HG02943 (cell line): Measurements from ENCODE around the gene ANXA11.
"Not testable (repeated sequence)": the region's sequence is repeated elsewhere in the genome, so short reads cannot be mapped to it uniquely, and the experiment has no call there.

Experiments used
- ATAC-seq: cut with Tn5 transposase; IDR thresholded peaks from one replicate; pipeline ENCODE4 v1.9.1; 2021; ENCODE audit warnings: mild to moderate bottlenecking, low read depth, moderate library complexity; ENCODE audit not compliant: unreplicated experiment

Gene ANXA11

DNA sequence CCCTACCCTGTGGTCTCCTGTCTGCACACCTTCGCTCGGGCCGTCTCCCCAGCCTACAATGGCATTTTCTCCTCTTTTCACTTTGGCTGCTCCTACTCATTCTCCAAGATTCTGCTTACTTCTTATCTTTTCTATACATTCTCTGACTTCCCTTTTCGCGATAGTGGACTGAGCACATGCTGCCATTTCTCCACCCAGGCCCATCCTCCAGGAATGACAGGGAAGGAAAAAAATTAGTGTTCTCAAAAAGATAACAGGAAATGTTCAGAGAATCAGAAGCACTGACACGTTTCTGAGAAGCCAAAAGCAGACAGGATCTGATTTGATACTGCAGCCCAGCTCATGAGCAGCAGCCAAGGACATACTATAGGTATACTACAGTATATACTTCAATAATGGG is 6.4 kb upstream of the ANXA11 start:
- ATAC-seq: no peak

DNA sequence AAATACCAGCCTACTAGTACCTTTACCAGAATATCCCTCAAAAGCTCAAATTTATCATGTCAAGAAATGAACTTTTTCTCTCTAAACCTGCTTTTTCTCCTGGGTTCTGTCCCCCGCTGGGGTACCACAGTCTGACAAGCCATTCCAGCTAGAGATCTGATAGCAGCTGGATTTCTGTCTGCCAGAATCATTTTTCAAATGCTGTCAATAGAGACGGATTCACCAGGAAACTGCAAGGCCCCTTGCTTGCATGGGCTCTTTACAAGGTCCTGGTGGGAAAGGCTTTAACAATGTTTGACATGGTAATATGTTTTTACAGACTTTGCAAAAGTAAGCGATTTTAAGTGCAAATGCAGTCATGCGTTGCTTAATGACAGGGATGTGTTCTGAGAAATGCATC is 4.9 kb upstream of the ANXA11 start:
- no peak for ATAC-seq

DNA sequence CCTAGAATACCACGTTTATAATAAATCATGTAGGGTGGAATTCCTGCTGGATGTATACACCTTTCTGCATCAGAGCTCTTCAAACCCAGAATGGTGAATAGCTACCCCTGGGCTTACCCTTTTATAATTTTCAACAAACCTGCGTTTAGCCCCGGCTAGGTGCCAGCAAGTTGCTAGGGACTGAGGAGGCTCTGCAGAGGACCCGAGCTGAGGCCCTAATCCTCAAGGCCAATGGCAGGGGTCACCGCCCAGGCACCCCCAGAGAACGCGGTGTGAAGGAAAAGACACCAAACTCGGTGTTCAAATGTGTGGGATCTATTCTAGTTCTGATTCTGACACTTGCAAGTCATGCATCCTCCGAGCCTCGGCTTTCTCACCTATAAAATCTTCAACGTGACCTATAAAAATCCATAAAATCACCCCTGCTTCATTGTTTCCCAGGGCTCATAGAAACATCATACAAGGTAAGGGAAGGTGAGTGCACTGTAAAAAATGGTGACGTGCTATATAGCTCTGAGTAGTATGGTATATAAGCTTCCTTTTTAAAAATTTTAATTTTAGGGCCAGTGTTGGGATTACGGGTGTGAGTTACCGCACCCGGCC is 2.5 kb upstream of the ANXA11 start:
- no peak for ATAC-seq

DNA sequence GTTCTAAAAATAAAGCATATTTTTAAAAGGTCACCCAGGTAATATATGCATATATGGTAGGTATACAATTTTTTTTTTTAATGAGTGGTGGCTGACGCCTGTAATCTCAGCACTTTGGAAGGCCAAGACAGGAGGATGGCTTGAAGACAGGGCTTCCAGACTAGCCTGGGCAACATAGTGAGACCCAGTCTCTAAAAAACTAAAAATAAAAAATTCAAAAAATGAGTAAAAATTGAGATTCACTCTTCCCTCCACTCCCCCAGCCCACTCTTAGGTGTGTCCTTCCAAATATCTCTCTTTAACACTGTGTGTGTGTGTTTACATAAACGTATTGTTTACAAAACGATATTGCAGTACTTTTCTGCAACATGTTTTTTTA is 929 bp upstream of the ANXA11 start:
- no peak for ATAC-seq

DNA sequence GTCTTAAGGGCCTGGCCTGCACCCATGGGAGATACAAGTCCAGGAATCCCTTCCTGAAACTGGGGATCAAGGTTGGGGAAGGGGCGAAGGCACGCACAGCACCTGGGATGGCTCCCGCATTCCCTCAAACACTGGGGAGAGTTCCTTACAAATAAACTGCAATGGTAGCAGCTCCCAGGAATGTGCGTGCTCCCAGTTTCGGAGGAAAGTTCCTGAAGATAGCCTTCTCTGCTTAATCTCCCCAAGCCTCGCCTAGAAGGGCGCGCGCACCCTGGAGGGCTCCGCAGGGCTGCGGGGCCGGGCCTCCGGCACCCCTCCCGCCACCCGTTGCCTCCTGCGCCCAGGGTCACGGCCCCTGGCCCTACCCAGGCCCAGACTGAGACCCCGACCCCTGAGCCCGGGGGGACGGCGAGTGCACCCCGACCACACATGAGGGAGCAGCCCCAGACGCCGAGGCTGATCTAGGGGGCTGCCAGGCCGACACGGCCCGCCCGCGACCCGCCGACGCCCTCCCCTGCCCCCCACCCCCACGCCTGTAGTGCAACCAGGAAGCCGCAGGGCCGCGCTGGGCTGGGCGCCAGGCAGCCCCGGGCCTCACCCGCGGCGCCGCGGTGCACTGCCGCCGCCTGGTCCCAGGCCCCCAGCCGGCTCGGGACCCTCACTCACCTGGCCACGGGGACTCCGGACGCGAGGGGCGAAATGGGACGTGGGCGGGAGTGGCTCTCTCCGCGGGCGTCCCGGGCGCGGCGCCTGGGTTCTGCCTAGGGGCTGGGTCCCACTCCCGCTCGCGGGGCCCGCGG is 460 bp downstream of the ANXA11 start:
- ATAC-seq: peak; percentile 28

DNA sequence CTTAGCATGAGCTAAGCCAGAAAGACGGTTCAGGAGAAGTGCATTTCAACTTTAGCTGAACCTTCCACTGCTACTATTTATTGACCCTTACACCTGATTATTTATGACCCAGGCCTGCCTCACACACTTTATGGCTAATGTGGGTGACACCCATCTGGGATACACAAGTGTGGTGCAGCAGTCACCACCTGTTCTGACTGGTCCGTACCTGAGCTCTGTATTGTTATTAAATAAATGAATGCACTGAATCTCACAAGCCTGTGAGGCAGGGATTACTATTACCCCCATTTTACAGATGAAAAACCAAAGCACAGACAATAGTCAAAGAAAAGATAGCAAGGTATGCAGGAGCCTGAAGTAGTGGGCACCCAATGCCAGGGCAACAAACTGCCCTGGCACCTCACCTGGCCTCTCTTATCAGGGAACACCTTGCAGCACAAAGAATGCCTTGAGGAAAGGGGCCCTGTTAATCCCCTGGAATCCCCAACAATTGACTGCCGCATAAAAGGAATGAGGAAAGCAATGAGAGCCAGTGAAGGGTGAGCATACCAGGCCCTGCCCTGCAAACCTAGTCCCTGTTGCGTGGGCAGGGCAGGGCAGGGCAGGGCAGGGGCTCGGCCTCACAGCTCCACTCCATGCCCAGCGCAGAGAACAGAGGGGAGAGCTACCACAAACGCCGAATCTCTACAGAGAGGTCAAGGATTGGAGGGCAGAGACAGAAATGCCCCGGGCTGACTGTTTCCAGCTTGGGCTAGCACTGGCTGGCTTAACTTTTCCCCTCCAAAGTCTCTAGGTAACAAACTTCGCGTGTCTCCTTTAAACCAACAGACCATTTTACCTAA is 1.3 kb downstream of the ANXA11 start:
- peak; percentile 0 for ATAC-seq

DNA sequence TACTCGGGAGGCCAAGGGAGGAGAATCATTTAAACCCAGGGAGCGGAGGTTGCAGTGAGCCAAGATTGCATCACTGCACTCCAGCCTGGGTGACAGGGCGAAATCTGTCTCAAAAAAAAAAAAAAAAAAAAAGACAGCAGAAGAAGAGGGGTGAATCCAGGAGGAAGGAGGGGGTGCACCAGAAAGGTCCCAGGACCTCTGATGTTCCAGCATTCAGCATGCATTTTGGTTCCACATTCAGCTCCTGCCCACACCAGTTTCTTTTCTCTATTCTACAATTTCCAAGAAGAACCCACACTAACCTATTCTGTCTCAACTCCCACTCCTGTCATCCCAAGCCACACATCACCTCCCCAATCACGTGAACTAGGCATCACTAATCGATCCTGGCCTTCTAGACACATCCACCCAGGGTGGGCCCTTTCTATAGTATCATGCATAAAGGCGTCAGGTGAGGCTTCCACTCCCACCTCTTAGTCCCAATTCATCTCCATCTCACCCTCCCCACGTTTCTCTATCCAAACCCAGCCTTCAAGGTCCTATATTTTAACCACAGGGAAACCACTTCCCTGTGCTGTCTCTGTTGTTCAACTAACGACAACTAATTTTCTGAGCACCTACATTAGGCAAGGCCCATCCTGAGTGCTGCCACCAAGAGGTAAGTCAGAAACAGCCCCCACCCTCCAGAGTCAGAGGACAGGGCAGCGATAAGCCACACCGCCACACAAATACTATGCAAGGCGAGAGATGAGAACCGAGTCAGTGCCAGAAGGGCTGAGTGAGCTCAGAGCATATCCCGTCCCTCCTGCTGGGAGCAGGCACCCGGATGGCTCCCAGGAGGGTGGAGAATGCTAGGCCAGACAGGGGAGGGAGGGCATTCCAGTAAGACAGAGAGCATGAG is 2.2 kb downstream of the ANXA11 start:
- ATAC-seq: peak; percentile 64

DNA sequence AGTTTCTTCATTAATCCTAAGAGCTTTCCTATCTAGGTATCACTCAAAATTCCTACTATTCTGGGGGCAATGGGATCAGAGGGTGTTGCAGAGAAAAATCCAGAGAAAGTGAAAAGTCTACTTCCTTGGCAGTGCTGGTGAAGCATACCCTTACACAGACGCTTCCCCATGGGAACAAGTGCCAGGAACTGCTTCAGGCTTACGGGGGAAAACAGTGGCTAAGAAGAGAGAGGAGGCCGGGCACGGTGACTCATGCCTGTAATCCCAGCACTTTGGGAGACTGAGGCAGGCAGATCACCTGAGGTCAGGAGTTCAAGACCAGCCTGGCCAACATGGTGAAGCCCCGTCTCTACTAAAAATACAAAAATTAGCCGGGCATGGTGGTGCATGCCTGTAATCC is 2.8 kb downstream of the ANXA11 start:
- not testable (repeated sequence) for ATAC-seq

DNA sequence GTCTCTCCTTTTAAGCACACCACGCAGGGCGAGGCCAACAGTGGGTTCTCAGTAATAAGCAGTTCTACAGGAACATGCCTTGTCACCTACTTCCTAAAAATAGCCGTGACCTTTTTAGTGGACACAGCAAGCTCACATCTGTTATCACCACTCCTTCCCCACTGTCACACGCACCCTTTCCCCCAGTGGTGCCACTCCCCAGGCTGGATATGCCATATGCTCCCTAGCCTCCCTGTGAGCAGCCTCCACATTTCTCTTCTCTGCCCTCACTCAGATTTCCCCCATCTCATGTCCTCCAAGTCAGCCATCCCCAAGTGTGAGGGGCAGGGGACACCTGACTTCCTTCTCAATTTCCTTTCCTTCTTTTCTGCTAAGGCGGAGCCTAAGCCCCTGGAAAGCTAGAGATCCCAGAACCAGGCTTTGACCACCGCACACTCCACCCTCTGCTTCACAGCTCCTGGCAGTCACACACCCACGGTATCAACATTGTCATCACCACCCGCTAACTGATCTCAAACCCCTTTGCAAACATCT is 3.7 kb downstream of the ANXA11 start:
- no peak for ATAC-seq

DNA sequence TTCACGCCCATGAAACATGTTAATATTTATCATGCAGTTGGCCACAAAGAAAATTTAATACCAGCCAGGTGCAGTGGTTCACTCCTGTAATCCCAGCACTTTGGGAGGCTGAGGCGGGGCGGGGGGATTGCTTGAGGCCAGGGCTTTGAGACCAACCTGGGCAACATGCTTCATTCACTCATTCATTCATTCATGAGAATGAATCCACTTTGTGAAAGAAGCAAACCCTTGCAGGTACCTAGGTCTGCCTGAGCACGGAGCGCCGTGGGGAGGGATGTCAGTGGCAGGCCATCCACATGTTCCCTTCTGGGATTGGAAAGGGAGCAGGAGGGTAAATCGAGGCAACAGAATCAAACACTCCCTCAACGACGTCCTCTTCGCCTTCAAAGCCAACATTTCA is 4.7 kb downstream of the ANXA11 start:
- ATAC-seq: no peak

DNA sequence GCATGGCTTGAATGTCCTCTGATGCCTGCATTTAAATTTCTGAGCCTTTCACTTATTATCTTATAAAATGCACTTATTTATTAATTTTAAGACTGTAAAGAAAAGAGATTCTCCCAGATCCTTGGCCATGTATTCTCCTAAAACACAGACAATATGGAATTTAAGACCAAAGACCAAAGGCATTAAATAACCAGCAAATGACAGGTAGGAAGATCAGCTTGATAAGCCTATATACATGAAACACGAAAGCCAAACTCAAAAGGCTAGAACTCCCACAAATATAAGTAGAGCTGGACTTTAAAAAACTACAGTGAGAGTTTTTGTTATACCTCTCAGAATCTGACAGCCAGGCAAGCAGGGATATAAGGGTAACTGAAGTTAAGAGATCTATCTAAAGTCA is 5.1 kb downstream of the ANXA11 start:
- ATAC-seq: no peak

DNA sequence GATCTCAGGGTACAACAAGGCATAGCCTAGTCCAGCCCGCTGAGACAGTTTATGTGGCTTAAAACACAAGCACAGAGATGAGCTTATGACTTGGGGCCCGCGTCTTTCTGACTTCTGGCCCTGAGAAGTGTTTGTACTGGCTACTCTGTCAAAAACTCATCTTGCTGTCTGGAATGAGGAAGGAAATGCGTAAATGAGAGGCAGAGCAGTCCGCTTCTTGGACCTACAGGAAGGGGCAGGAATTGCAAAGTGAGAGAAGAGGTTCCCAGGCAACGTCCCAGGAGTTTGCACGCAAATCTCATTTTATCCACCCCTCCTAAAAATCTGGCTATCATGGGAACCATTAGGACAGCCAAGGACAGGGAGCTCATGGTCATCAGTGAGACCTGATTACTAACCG is 5.5 kb downstream of the ANXA11 start:
- no peak for ATAC-seq

DNA sequence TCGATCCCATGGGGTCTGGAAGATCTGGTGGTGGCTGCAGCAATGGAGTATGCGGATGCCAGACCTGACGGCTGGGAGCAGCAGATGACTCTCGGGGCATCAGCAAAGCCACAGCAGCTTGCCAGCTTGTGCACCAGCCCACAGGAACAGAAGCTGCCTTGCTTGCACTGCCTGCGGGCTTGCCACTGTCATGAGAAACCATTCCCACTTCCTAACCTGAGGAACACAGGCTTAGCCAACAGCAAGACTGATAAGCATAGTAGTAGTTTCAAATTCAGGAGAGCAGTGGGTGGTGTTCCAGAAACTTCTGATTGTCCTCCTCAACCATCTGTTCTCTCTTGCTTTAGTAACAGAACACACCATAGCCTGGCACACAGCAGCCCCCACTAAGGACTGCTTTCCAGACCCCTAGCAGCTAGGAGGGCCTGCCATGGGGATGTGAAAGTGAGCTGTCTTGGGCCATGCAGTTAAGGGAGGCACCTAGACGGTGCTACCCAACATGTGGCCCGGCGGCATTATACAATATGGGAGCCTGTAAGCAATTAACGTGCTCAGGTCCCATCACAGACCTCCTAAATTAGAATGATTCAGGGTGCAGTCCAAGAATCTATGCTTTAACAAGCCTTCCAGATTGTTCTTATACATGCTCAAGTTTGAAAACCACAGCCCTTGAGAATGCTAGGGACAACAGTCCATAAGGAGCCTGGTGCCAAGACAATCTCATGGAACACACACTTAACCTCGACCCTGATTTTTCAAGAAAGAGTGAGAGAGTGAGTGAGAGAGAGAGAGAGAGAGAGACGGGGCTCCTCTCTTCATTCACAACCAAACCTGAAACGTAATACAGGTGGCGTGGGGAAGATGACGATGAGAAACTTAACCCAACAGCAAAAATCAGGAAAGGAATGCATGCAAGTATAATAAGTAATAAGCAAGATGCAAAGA is 7.1 kb downstream of the ANXA11 start:
- no peak for ATAC-seq

DNA sequence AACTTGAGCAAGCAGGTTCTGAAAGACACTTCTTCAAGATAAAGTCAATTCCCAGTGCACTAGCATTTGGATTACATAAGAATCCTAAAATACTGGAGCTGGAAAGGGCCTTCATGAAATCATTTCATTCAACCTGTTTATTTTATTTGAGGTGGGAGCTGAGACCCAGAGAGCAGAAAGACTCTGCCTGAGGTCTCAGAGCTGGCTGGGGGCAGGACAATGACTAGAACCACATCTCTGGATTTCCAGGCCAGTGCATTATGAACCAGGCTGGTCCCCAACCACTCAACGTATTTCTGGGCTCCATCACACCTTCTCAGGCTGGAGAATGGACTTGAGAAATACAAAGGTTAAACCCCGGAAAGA is 8.4 kb downstream of the ANXA11 start:
- ATAC-seq: peak; percentile 9

DNA sequence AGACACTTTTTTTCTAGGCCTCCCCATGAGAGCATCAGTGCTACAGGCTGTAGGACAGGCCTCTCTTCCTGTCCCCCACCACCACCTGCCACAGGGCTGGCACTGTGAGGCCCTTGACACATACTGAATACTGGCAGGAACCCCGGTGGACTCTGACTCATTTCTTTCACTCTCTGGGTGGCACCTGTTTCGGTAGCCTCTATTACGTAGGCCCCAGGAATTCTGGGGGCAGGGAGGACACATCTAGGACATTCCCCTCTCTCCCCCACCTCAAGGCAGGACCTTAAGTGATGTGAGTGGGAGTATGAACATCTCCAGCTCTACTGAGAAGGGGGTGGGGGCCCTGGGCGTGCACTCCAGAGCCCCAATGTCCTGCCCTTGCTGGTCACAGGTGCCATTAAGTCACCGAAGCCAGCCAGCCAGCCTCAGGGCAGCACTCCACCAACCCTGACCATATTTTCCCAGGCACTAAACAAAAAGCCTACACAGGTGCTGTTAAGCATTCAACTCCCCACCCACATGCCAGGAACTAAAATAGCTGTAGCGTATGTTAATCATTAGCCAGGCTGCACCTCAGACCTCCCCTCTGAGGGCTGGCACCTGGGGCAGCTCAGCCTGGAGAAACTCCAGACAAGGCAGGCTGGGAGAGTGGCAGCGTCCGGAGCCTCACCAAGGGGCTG is 8.9 kb downstream of the ANXA11 start:
- peak; percentile 90 for ATAC-seq

DNA sequence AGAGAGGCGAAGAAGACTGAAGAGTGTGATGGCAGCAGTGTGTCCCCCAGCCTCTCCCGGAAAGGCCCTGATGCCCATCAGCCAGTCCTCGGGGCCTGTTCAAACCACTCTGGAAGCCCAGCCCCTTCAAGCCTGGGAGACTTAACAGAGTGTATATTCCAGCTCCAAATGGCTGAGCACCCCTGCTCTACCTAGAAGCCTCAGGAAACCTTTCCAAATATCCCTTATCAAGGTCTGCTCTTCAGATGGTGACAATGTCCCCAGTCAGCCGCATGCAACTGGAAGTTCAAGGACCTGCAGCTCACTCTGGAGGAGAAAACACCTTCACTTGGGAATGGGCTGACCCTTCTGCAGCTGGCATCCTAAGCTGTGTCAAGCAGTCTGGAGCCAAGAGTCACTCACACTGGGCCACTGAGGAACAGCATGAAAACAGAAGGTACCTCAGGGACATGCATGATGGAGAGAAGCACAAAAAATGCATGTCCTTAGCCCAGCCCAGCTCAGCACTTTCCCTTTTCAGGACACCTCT is 10.2 kb downstream of the ANXA11 start:
- ATAC-seq: no peak

DNA sequence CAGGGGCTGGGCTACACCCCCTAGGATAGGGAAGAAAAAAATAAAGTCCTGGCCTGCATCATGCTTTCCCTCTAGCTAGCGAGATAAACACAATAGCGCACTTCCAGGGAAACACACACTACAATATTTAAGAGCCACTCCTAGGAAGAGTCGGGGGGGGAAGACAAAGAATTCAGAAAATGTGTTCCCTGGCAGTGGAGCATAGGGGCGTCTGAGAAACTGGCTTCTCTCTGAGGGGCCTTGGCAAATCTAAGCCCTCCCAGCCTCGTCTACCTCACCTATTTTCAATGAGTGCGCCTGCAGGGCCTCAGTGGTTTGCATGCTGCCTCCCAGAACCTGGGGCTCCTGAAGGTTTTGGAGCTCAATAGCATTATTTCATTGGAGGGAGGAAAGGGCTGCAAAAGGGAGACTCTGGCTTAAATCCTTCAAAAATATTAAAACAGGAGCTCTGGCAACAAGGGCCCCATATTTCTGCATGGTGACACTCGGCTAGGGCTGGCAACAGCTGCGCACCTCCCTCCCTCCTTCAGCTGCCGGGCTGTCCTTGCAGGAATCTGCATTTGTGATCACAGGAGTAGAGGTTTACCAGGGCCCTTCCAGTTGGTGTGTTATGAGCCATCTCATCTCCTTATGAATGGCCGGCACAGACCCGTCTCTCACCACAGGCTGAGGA is 10.8 kb downstream of the ANXA11 start:
- no peak for ATAC-seq

DNA sequence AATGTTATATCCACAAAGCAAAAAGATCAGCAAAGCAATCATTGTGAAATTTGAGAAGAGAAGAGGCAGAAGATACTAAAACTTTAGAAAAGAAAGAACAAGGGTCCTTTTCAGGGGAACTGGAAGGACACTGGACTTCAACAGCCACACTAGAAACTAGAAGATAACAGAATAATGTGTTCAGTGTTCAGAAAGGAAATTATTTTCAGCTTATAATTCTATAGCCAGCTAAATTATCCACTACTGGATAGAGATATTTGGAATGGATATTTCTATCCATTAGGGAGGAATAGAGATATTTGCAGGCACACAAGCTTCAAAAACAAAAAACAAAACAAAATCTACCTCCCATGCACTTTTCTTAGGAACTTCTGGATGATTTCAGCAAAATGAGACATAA is 12.8 kb downstream of the ANXA11 start:
- ATAC-seq: no peak
